ENCODE measurements around the gene TRIM46. TPM values are rescaled to one million over a fixed set of nuclear protein-coding genes. Genes with fewer than 3 reads are reported as not detected.
A peak's percentile ranks its signal among the peaks of the same experiment; 100 is the strongest.

The TRIM46 gene
- total and polyA plus RNA-seq, 2 of the 13 experiments (the other 11 are each of a cell fraction or from before 2014, with no cell fraction given), result 0.04 to 0.09 TPM

DNA sequence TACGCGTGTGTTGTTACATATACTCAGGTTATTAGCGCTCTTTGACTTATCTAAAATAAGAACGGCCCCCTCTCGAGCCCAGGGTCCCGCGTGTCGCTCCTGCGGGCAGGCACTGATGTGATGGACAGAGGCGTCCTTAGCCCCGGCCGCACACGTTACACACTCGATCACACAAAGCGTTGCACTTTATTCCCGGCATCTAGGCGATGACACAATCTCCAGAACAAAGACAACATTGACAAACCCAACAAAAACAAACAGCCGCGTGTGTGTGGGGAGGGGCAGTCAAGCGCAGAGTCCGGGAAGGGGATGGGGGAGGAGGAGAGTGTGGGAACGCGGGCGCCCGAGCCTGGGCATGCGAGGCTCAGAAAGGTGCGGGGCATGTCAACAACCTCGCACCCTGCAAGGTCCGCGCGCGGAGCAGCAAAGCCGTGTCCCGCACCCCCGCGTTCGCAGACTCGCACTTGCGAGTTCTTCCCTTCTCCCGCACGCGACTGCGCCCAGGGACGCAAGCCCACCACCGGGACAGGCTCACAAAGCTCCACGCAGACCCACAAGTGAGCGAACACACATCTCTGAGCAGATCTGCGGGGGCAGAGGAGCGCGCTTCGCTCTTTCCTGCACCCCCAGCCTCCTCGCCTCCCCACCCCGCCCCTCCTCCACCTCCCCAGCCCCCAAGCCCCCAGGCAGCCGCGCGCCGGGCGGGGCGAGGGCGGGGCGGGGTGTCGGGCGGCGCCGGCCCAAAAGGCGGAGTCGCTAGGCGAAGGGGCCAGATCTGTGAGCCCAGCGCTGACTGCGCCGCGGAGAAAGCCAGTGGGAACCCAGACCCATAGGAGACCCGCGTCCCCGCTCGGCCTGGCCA lies 46.3 kb upstream of the TRIM46 start, which contains the start of gene EFNA1 (continued):
- TF ChIP-seq ZNF460 (CRISPR knock-in tag; IDR thresholded peaks at IDR 0.05; ENCODE audit: borderline replicate concordance), result no peak; the same call in 1 of the 2 replicates
- TF ChIP-seq, protein P1, sequence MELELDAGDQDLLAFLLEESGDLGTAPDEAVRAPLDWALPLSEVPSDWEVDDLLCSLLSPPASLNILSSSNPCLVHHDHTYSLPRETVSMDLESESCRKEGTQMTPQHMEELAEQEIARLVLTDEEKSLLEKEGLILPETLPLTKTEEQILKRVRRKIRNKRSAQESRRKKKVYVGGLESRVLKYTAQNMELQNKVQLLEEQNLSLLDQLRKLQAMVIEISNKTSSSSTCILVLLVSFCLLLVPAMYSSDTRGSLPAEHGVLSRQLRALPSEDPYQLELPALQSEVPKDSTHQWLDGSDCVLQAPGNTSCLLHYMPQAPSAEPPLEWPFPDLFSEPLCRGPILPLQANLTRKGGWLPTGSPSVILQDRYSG (CRISPR knock-in tag; IDR thresholded peaks at IDR 0.05), result no peak
- peak; percentile 94 for TF ChIP-seq CREM (IDR thresholded peaks at IDR 0.05)
- TF ChIP-seq CREM (CRISPR knock-in tag; IDR thresholded peaks at IDR 0.05), result no peak
- peak; percentile 64 for TF ChIP-seq THAP11 (CRISPR knock-in tag; IDR thresholded peaks at IDR 0.05)
- TF ChIP-seq SMC3 (IDR thresholded peaks at IDR 0.05; ENCODE audit: low read length), result peak; percentile 31; the same call in 1 of the 2 replicates
- no peak for TF ChIP-seq ZNF850 (CRISPR knock-in tag; conservative IDR thresholded peaks at IDR 0.05)
- peak; percentile 79; the same call in 1 of the 2 replicates for TF ChIP-seq MEIS2 (CRISPR knock-in tag; IDR thresholded peaks at IDR 0.05)
- TF ChIP-seq ZBTB21 (CRISPR knock-in tag; IDR thresholded peaks at IDR 0.05), result peak; percentile 60
- TF ChIP-seq NR2C2 (CRISPR knock-in tag; IDR thresholded peaks at IDR 0.05; ENCODE audit: borderline replicate concordance), result peak; percentile 84
- no peak; the same call in none of the 2 replicates for TF ChIP-seq TOPORS (CRISPR knock-in tag; IDR thresholded peaks at IDR 0.05)
- TF ChIP-seq ZNF678 (CRISPR knock-in tag; IDR thresholded peaks at IDR 0.05), result peak; percentile 89; the same call in 1 of the 2 replicates
- TF ChIP-seq FOXC1 (CRISPR knock-in tag; IDR thresholded peaks at IDR 0.05; ENCODE audit: borderline replicate concordance), result no peak; the same call in 1 of the 2 replicates
- peak; percentile 56 for TF ChIP-seq DR1 (CRISPR knock-in tag; IDR thresholded peaks at IDR 0.05)
- TF ChIP-seq, protein P2, sequence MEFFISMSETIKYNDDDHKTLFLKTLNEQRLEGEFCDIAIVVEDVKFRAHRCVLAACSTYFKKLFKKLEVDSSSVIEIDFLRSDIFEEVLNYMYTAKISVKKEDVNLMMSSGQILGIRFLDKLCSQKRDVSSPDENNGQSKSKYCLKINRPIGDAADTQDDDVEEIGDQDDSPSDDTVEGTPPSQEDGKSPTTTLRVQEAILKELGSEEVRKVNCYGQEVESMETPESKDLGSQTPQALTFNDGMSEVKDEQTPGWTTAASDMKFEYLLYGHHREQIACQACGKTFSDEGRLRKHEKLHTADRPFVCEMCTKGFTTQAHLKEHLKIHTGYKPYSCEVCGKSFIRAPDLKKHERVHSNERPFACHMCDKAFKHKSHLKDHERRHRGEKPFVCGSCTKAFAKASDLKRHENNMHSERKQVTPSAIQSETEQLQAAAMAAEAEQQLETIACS (CRISPR knock-in tag; IDR thresholded peaks at IDR 0.05), result peak; percentile 51; the same call in 1 of the 2 replicates
- no peak for TF ChIP-seq FLYWCH1 (CRISPR knock-in tag; IDR thresholded peaks at IDR 0.05)
- no peak for TF ChIP-seq ZNF225 (CRISPR knock-in tag; IDR thresholded peaks at IDR 0.05)
- TF ChIP-seq, protein P3, sequence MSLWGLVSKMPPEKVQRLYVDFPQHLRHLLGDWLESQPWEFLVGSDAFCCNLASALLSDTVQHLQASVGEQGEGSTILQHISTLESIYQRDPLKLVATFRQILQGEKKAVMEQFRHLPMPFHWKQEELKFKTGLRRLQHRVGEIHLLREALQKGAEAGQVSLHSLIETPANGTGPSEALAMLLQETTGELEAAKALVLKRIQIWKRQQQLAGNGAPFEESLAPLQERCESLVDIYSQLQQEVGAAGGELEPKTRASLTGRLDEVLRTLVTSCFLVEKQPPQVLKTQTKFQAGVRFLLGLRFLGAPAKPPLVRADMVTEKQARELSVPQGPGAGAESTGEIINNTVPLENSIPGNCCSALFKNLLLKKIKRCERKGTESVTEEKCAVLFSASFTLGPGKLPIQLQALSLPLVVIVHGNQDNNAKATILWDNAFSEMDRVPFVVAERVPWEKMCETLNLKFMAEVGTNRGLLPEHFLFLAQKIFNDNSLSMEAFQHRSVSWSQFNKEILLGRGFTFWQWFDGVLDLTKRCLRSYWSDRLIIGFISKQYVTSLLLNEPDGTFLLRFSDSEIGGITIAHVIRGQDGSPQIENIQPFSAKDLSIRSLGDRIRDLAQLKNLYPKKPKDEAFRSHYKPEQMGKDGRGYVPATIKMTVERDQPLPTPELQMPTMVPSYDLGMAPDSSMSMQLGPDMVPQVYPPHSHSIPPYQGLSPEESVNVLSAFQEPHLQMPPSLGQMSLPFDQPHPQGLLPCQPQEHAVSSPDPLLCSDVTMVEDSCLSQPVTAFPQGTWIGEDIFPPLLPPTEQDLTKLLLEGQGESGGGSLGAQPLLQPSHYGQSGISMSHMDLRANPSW (CRISPR knock-in tag; IDR thresholded peaks at IDR 0.05; ENCODE audit: borderline replicate concordance), result no peak
- TF ChIP-seq, protein P4, sequence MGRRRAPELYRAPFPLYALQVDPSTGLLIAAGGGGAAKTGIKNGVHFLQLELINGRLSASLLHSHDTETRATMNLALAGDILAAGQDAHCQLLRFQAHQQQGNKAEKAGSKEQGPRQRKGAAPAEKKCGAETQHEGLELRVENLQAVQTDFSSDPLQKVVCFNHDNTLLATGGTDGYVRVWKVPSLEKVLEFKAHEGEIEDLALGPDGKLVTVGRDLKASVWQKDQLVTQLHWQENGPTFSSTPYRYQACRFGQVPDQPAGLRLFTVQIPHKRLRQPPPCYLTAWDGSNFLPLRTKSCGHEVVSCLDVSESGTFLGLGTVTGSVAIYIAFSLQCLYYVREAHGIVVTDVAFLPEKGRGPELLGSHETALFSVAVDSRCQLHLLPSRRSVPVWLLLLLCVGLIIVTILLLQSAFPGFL (CRISPR knock-in tag; IDR thresholded peaks at IDR 0.05), result no peak
- no peak for TF ChIP-seq ZNF292 (CRISPR knock-in tag; IDR thresholded peaks at IDR 0.05; ENCODE audit: borderline replicate concordance, low read depth)
- TF ChIP-seq, protein P5, sequence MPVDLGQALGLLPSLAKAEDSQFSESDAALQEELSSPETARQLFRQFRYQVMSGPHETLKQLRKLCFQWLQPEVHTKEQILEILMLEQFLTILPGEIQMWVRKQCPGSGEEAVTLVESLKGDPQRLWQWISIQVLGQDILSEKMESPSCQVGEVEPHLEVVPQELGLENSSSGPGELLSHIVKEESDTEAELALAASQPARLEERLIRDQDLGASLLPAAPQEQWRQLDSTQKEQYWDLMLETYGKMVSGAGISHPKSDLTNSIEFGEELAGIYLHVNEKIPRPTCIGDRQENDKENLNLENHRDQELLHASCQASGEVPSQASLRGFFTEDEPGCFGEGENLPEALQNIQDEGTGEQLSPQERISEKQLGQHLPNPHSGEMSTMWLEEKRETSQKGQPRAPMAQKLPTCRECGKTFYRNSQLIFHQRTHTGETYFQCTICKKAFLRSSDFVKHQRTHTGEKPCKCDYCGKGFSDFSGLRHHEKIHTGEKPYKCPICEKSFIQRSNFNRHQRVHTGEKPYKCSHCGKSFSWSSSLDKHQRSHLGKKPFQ (CRISPR knock-in tag; IDR thresholded peaks at IDR 0.05; ENCODE audit: insufficient replicate concordance), result peak; percentile 45
